M059J (cell line): ENCODE results near the gene RBM44. TPM values are rescaled to one million over a fixed set of nuclear protein-coding genes. Genes with fewer than 3 reads are reported as not detected.
"Not testable (repeated sequence)": the region's sequence is repeated elsewhere in the genome, so short reads cannot be mapped to it uniquely, and the experiment has no call there.

Experiments
- DNase-seq: peaks from one replicate; pipeline ENCODE4 v3.0.0-alpha.2; 2012; ENCODE audit warnings: low read depth
- total RNA-seq: library from RNA; depleted of rRNA; stranded (reverse); fragments of >200 nt; shearing (Covaris generic); gene quantifications from 2 replicates; pipeline ENCODE4 v1.2.3, GENCODE V29; 2014; rRNA removed

Gene RBM44, protein sequence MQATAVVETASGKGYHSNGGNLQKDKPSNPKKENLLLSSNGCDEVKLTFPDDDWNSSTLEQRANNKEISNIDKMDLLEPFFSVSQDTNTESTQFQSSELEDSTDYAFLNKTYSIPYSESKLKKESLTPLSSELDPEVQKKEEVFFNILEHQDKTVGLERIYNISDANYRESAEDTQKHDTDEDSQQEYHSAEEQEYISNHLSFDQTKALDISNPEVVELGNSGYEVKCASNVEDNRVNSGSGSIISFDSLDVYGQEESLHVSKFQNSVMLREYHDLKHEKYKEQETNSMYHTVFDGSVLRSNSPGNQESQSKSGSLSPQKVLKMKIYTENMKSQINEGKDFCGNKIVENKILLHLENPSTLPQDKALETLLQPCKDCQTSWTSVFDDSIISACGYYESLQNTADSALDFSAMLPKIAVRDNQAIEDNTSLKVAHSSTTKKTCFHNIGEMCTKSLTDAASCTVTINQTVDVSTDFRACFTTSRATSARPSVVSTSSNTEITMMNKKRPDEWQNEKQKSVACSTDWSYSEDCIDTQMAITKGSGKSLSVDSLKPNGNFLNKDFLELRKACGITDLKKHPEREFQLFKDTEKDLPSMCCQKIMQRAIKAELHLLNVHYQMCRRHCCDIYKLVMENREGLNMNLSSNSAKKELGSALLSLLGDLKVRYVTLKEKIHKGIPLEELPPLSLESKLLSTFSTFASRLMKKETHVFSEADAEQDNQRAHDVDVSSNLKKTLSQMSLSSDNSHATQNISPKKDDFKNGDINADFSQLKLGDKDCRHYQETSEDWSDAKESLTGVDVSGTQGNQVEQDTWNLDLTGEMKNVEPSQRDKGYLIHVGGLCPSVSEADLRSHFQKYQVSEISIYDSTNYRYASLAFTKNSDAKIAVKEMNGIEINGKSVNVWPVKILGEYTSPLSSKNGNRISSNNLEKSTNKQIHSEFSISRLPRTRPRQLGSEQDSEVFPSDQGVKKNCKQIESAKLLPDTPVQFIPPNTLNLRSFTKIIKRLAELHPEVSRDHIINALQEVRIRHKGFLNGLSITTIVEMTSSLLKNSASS
- 0.02 TPM in 1 of 2 replicates, not detected in the other for total RNA-seq

DNA sequence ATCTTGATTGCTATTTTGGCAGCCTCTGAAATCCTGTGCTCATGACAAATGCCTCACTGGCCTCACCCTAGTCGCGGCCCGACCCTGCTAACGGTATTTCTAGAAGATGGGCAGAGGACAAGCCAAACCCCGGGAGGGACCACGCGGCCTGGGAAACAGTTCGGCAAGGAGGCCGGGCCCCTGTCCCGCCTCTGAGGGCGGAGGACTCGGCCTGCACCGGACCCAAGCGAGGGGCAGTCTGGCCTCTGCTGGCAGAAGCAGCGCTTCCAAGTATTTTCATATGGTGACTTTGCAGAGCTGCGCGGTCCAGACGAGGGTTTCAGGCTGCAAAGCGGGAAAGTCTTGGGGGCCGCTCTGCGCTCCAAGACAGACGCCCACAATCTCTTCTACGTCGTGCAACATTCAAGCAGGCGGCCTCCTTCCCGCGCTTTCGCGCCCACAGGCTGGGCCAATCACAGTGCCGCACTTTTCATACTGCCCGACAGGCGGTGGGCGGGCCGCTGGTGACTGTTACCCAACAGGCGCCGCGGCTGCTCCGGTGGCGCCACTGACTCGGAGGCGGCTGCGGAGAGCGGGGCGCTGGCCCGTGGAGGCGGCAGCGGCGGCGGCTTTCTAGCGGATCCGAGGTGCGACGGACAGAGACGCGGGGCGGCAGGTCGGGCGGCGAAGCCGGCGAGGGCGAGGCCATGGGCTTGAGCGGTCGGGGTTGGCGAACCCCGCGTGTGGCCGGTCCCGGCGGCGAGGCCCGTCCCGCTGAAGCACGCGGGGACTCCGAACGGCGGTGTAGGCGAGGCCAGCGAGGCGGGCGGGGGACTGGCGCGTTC lies at the start of gene RBM44:
Gene RBM44, plus strand, starts transcription at position 544 of the 824 bp plus-strand sequence. CDS start 14,831 bp downstream, outside the sequence.
- DNase-seq, result no peak

DNA sequence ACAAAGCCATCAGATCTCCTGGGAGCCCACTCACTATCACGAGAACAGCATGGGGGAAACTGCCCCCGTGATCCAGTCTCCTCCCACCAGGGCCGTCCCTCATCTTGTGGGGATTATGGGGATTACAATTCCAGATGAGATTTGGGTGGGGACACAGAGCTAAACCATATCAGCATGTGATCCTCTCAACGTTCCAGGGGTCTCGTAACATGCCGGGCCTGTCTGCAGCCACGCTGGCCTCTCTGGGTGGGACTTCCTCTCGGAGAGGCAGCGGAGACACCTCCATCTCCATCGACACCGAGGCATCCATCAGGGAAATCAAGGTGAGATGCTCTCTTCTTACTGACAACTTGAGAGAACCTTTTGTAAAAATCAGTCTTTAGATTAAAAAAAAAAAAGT lies 49.6 kb upstream of the RBM44 start:
- DNase-seq, result no peak

- no peak for DNase-seq
Measured at GRCh38 chr2:237749961-237750360, 48.6 kb upstream of the RBM44 start.

DNA sequence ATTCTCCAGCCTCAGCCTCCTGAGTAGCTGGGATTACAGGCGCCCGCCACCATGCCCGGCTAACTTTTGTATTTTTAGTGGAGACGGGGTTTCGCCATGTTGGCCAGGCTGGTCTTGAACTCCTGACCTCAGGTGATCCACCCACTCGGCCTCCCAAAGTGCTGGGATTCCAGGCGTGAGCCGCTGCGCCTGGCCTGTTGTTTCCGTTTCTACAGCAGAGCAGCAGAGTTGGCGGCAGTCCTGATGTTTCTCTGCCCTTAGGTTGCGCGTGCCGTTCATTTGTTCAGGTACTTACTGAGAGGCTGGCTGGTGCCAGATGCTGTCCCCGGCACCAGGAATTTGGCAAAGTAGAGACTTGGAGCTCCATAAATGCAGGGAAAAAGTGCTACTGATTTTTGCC lies 48.1 kb upstream of the RBM44 start:
- DNase-seq, result not testable (repeated sequence)

DNA sequence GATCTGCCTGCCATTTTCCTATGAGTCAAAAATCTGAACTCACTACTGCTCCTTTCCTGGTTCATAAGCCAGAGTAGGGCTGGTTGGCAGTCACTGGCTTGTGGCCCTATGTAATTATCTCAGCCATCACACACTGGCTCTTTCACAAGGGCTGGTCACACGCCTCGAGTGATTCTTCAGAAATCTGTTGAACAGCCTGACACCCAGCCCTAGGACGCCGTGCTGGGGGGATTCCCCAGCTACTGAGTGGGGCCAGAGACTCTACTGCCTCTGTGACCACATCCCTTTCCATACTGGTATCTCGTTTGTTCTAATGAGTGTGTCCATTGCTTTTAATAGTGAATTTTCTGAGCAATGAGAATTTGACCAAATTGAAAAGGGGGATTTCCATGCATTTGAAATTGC lies 45.8 kb upstream of the RBM44 start:
- DNase-seq, result no peak

GRCh38 chr2:237754182-237754581 lies 44.4 kb upstream of the RBM44 start:
- DNase-seq, result no peak

DNA sequence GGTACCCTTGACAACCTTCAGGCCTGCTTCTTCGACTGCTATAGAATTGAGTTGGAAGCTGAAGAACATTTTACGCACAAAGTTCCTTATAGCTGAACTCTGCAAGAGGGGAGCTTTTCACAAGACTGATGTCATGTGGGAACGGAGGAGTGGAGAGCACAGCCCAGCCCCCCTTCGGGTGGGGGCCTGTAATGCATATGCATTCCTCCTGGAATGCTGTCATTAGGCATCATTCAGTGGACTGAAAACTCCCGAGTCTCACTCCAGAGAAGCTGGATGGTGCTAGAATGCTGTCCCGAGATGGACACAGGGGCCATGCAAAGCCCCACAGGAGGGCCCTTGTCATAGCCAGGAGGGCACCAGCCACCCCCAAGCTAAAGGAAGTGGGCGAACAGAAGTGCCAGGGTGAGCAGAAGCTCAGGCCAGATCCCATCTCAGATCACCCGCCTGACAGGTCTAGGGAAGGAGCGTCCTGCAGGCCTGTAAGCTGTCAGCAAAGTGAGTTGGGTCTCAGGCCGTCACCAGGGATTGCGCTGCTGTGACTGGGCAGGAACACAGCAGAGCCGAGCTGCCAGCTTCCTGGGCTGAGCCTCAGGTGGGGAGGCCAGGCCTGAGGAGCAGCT lies 43.8 kb upstream of the RBM44 start:
- no peak for DNase-seq

GRCh38 chr2:237757616-237758015 lies 41.0 kb upstream of the RBM44 start:
- no peak for DNase-seq

DNA sequence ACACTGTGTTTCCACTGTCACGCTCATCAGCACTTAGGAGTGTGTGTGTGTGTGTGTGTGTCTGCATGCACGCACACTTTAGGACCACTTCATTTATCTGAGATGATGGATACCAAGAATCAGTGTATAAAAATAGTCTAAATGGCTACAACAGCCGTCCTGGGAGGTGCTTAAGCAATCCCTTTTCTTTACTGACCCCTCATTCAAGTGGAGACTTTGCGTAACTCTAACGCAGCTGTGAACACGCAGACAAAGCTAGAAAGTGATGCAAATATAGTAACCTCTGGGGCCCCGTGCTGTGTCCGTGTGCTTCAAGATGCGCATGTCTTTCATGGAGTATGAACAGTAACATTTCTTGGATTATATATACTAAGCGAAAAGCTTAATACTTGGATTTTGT lies 40.4 kb upstream of the RBM44 start:
- DNase-seq, result no peak

DNA sequence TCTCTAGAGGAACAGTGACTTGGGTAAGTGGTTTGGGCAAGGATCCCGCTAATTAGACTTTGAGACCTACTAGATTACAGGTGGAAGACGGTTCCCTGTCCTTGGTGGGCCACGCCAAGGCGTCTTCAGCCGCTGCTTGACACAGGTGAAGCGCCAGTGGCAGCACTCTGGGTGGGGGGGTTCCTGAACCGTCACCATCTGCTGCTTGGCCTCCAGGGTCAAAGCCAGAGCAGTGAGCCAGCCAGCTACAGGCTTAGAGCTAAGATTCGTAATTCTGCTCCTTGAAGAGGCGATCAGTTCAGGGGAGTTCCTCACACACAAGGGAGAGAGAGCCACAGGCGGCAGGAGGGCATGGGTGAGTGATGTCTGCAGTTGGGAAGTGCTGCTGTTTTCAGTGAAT lies 39.4 kb upstream of the RBM44 start:
- DNase-seq, result no peak

- DNase-seq, result no peak
Measured at GRCh38 chr2:237760506-237761502, 37.8 kb upstream of the RBM44 start.

GRCh38 chr2:237762291-237763182 lies 36.0 kb upstream of the RBM44 start:
- peak; percentile 3 for DNase-seq

GRCh38 chr2:237763812-237764211 lies 34.8 kb upstream of the RBM44 start:
- DNase-seq, result no peak

GRCh38 chr2:237765122-237765521 lies 33.5 kb upstream of the RBM44 start:
- DNase-seq, result not testable (repeated sequence)

DNA sequence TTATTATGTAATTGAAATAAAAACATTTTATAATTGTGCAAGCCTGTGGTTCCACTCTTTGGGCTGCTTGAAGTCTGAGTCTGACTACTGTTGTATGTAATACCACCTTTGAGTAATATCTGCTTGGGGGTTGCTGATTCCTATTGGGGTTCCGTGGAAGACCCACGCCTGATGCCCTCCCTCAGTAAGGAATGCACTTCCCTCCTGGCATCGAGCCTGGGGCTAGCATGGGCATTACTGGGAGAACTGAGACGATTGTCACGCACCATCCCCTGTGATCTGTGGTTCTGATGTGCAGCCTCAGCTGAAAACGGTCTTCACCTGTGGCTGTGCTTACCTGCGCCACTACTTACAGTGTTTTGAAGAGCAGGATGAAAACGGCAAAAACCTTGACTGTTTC lies 32.7 kb upstream of the RBM44 start:
- DNase-seq, result no peak

- peak; percentile 6 for DNase-seq
Measured at GRCh38 chr2:237766340-237766739, 32.2 kb upstream of the RBM44 start.

- no peak for DNase-seq
Measured at GRCh38 chr2:237772513-237772912, 26.1 kb upstream of the RBM44 start.

DNA sequence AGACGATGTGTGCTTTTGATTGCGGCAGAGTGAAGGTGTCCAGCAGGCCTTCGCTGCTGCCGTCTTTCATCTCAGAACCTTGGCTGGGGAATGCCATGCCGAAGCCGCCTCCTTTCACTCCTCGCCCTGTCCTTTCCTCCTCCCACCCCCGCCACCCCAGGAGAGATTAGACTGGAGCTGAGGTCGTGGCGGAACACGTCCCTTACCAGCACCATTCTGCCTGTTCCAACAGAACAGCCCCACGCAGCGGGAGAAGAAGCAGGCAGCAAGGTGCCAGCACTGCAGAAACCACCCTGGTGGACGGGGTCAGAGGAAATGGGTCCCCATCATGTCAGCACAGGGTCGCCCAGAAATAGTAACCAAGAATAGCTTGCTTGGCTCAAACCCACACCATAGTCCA lies 24.8 kb upstream of the RBM44 start:
- no peak for DNase-seq
